Caco-2 (cell line): ENCODE data around the gene POLR2L. TPM values are rescaled to one million over a fixed set of nuclear protein-coding genes. Genes with fewer than 3 reads are reported as not detected.

ENCODE experiments used
- BruUV-seq: library from RNA; stranded (reverse); fragments of 400-500 nt; replicated peaks from 2 replicates; lab custom pipeline; 2021; lab: Mats Ljungman, UMichigan
- CTCF ChIA-PET: fragments of 300-600 bp; sonication (Branson Sonifier 250); formaldehyde crosslinking; loops from one replicate; lab custom pipeline; 2022; ENCODE audit warnings: antibody characterized with exemption; lab: Charles Lee
- POLR2A ChIA-PET: fragments of 300-600 bp; sonication (Branson Sonifier 250); formaldehyde crosslinking; loops from one replicate; lab custom pipeline; 2022; ENCODE audit warnings: antibody characterized with exemption; lab: Charles Lee
- DNase-seq, 2 experiments: peaks; one replicate each; pipeline versions ENCODE4 v3.0.0 to v3.0.0-alpha.2; 2020 to 2022
- H3K27me3 ChIP-seq: replicated peaks from 2 replicates; pipeline ENCODE4 v1.6.0; 2011; ENCODE audit warnings: low read length; ENCODE audit not compliant: control insufficient read depth, insufficient read depth
- H3K36me3 ChIP-seq: 2 replicates; pipeline ENCODE4 v1.5.1; 2011; ENCODE audit warnings: low read length; ENCODE audit not compliant: control insufficient read depth, insufficient read depth
- H3K4me1 ChIP-seq: fragments of 250-450 bp; sonication (Bioruptor Pico); 2 replicates; pipeline ENCODE4 v1.5.1; 2020; ENCODE audit warnings: mild to moderate bottlenecking
- H3K4me3 ChIP-seq: 2 replicates; pipeline ENCODE4 v1.5.1; 2011; ENCODE audit warnings: low read depth, mild to moderate bottlenecking, control low read depth, low read length
- H3K9me3 ChIP-seq: fragments of 250-450 bp; sonication (Bioruptor Pico); 2 replicates; pipeline ENCODE4 v1.5.1; 2020; ENCODE audit warnings: mild to moderate bottlenecking, moderate library complexity
- H3K27ac Mint-ChIP-seq: one replicate; pipeline ENCODE4 v1.8.0; 2022; ENCODE audit warnings: mixed read lengths; ENCODE audit not compliant: unreplicated experiment
- H3K27me3 Mint-ChIP-seq: one replicate; pipeline ENCODE4 v1.8.0; 2022; ENCODE audit warnings: mixed read lengths; ENCODE audit not compliant: insufficient read depth, unreplicated experiment
- H3K36me3 Mint-ChIP-seq: one replicate; pipeline ENCODE4 v1.8.0; 2022; ENCODE audit warnings: mild to moderate bottlenecking, mixed read lengths; ENCODE audit not compliant: insufficient read depth, unreplicated experiment
- H3K4me1 Mint-ChIP-seq: one replicate; pipeline ENCODE4 v1.8.0; 2022; ENCODE audit warnings: low read depth, mixed read lengths; ENCODE audit not compliant: unreplicated experiment
- H3K4me3 Mint-ChIP-seq: one replicate; pipeline ENCODE4 v1.8.0; 2022; ENCODE audit warnings: mild to moderate bottlenecking, moderate library complexity, mixed read lengths; ENCODE audit not compliant: unreplicated experiment
- H3K9me3 Mint-ChIP-seq: one replicate; pipeline ENCODE4 v1.8.0; 2022; ENCODE audit warnings: mixed read lengths; ENCODE audit not compliant: unreplicated experiment
- intact Hi-C: fragments of 100-400 bp; cut with micrococcal nuclease; formaldehyde crosslinking; loops from one replicate; pipeline ENCODE4 v1.10.0; 2022; ENCODE audit not compliant: unreplicated experiment
- total RNA-seq: library from RNA; stranded (reverse); gene quantifications from 2 replicates; pipeline ENCODE4 v1.2.3, GENCODE V29; 2022
- TF ChIP-seq, protein P1 (sequence below), 2 experiments: fragments of 200-600 bp in 1 of 2; IDR thresholded peaks; 1 replicate in 1 of 2; 2 replicates in 1 of 2; pipeline versions ENCODE4 v1.5.1 to v1.8.0; 2011 to 2022; ENCODE audit warnings: antibody characterized with exemption in 1 of 2, control low read depth in 1 of 2, inconsistent platforms in 1 of 2, low read depth in 1 of 2, low read length in 1 of 2, mild to moderate bottlenecking in 1 of 2, moderate library complexity in 1 of 2; ENCODE audit not compliant: insufficient read depth in 1 of 2, severe bottlenecking in 1 of 2, unreplicated experiment in 1 of 2

Gene POLR2L
- total RNA-seq, 1 experiment from 2014 or later, result 139 TPM

DNA sequence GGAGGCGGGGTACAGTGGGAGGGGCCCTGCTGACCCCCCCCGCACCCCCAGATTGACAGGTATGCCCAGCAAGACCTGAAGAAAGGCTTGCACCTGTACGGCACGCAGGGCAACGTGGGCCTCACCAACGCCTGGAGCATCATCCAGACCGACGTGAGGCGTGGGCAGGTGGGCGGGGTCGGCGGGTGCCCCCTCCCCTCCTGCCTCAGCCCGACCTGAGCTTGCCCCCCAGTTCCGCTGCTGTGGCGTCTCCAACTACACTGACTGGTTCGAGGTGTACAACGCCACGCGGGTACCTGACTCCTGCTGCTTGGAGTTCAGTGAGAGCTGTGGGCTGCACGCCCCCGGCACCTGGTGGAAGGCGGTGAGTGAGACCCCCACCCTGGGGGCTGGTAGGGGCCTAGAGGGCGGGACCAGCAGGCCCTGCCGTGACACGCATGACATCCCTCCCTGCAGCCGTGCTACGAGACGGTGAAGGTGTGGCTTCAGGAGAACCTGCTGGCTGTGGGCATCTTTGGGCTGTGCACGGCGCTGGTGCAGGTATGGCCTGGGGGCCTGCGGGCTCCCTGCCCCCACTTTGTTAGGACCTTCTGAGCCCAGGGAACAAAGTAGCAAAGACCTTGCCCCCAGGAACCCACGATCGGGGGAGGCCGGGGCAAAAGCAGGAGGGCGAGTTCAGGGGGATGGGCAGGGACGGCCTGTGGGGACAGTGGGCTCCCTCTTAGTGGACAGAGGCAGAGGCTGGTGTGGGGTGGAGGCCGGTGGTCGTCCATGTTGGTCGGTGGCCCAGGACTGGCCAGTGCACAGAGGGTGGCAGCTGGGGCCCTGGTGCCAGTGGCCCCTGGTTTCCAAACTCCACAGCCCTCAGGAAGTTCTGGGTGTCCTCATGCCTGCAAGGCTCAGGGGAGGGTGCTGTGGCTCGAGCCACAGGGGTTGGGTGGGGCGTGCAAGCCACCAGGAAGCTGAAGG lies 23.4 kb upstream of the POLR2L start:
- Histone ChIP-seq H3K9me3 (no peaks in the 10 kb centered on the region), H3K4me1 (no peaks in the 10 kb centered on the region), H3K27me3 (no peaks in the 10 kb centered on the region), H3K4me3 (no peak overlapping the region), H3K36me3 (no peaks in the 10 kb centered on the region; the same call in 1 of the 2 replicates)
- ChIA-PET POLR2A (interaction anchor here (0.8 kb wide), 1 partner anchor 9 kb away, joined by 8 read pairs; no protein-coding TSS in a partner anchor), CTCF (no interaction called here)
- H3K9me3 Mint-ChIP-seq, result no peaks in the 10 kb centered on the region
- no peaks in the 10 kb centered on the region for H3K4me1 Mint-ChIP-seq
- no peak overlapping the region for H3K4me3 Mint-ChIP-seq
- no TSS peak for BruUV-seq
- H3K27ac Mint-ChIP-seq, result no peak overlapping the region
- H3K36me3 Mint-ChIP-seq, result peaks cover 96% of the 10 kb centered on the region
- TF ChIP-seq, protein P1, sequence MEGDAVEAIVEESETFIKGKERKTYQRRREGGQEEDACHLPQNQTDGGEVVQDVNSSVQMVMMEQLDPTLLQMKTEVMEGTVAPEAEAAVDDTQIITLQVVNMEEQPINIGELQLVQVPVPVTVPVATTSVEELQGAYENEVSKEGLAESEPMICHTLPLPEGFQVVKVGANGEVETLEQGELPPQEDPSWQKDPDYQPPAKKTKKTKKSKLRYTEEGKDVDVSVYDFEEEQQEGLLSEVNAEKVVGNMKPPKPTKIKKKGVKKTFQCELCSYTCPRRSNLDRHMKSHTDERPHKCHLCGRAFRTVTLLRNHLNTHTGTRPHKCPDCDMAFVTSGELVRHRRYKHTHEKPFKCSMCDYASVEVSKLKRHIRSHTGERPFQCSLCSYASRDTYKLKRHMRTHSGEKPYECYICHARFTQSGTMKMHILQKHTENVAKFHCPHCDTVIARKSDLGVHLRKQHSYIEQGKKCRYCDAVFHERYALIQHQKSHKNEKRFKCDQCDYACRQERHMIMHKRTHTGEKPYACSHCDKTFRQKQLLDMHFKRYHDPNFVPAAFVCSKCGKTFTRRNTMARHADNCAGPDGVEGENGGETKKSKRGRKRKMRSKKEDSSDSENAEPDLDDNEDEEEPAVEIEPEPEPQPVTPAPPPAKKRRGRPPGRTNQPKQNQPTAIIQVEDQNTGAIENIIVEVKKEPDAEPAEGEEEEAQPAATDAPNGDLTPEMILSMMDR (IDR thresholded peaks at IDR 0.05; ENCODE audit: insufficient read depth in 1 of 2, low read depth in 1 of 2, low read length in 1 of 2, severe bottlenecking in 1 of 2, unreplicated experiment in 1 of 2), result no peak
- DNase-seq, result no peak
- intact Hi-C loops, result no loop called here
- H3K27me3 Mint-ChIP-seq, result no peaks in the 10 kb centered on the region

DNA sequence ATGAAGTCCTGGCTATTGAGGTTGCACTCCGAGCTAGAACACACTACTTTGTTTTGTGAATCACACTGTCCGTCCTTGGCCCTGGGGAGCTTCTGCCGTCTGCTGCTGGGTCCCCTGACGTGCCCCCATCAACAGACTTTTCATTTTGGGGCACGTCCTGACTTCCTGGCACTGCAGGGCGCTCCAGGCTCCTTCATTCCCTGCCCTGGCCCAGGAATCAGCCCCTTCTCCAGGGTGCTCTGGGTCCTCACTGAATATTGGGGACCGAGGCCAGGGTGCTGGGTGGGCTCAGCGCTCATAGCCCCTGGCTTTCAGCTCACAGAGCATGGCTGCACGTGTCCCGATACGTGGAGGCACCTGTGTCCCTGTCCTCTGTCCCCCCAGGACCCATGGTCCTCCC lies 22.6 kb upstream of the POLR2L start:
- POLR2A ChIA-PET, result no interaction called here
- H3K27me3 ChIP-seq, result no peaks in the 10 kb centered on the region
- CTCF ChIA-PET, result interaction anchor here (0.7 kb wide), 1 partner anchor 620 kb away, joined by 3 read pairs; no protein-coding TSS in a partner anchor
- DNase-seq, result no peak
- H3K4me3 ChIP-seq, result no peak overlapping the region
- Mint-ChIP-seq H3K9me3 (no peaks in the 10 kb centered on the region), H3K27me3 (no peaks in the 10 kb centered on the region), H3K36me3 (peaks cover 96% of the 10 kb centered on the region), H3K27ac (no peak overlapping the region), H3K4me3 (no peak overlapping the region), H3K4me1 (no peaks in the 10 kb centered on the region)
- H3K9me3 ChIP-seq, result no peaks in the 10 kb centered on the region
- intact Hi-C loops, result no loop called here
- H3K4me1 ChIP-seq, result no peaks in the 10 kb centered on the region
- TF ChIP-seq, protein P1 (IDR thresholded peaks at IDR 0.05; ENCODE audit: insufficient read depth in 1 of 2, low read depth in 1 of 2, low read length in 1 of 2, severe bottlenecking in 1 of 2, unreplicated experiment in 1 of 2), result no peak
- BruUV-seq, result no TSS peak
- H3K36me3 ChIP-seq, result no peaks in the 10 kb centered on the region; the same call in 1 of the 2 replicates

DNA sequence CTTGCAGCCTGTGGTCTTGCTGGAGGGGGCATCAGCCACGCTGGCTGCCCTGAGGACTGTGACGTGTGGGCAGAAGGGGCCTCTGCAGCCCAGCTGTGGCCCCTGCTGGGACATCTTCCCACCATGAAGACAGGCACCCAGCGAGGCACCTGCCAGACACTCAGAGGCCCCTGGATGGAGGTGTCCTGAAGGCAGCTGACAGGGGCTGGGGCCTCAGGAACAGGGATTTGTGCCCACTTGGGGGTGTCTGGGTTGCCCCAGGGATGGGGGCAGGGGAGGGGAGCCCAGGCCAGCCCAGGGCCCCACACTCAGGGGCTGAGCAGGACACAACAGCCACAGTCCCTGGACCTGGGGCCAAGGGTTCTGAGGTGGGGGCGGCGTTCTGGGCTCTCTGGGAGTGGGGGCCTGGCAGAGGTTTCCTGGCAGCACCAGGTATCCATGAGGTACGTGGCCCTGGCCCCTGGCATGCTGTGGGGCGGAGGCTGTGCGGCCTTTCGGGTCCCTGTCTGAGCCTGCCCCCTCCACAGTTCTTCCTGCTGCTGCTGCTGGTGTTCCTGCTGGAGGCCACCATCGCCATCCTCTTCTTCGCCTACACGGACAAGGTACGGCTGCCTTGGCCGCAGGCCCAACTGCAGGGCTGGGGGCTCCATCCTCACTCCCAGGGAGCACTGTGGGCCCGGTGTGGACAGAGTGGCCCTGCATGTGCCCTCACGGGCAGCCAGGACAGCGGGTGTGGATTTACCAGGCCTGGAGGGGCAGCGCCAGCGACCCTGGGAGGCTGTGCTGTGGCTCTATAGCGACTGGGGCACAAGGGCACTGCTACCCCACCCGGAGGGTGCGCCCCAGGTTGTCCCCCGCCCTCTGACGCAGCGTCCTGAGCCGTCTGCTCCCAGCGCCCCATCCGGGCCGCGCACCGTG lies 21.8 kb upstream of the POLR2L start:
- H3K4me1 ChIP-seq, result no peaks in the 10 kb centered on the region
- no peaks in the 10 kb centered on the region for H3K4me1 Mint-ChIP-seq
- peaks cover 95% of the 10 kb centered on the region for H3K36me3 Mint-ChIP-seq
- no peak overlapping the region for H3K4me3 ChIP-seq
- no peak overlapping the region for H3K4me3 Mint-ChIP-seq
- CTCF ChIA-PET, result interaction anchor here (0.7 kb wide), 1 partner anchor 621 kb away, joined by 3 read pairs; no protein-coding TSS in a partner anchor
- H3K36me3 ChIP-seq, result no peaks in the 10 kb centered on the region; the same call in 1 of the 2 replicates
- H3K27me3 ChIP-seq, result no peaks in the 10 kb centered on the region
- intact Hi-C loops, result no loop called here
- no peak for DNase-seq
- POLR2A ChIA-PET, result no interaction called here
- H3K27ac Mint-ChIP-seq, result no peak overlapping the region
- BruUV-seq, result no TSS peak
- no peaks in the 10 kb centered on the region for H3K27me3 Mint-ChIP-seq
- H3K9me3 ChIP-seq, result no peaks in the 10 kb centered on the region
- H3K9me3 Mint-ChIP-seq, result no peaks in the 10 kb centered on the region
- TF ChIP-seq, protein P1 (IDR thresholded peaks at IDR 0.05; ENCODE audit: insufficient read depth in 1 of 2, low read depth in 1 of 2, low read length in 1 of 2, severe bottlenecking in 1 of 2, unreplicated experiment in 1 of 2), result no peak
